Hepatocyte (in vitro differentiated cells): ENCODE data around the gene ATF7. TPM values are rescaled to one million over a fixed set of nuclear protein-coding genes. Genes with fewer than 3 reads are reported as not detected.

Experiments used
- DNase-seq: peaks from one replicate; pipeline ENCODE4 v3.0.0-alpha.2; 2016; ENCODE audit warnings: low spot score
- H2AFZ ChIP-seq: fragments of 200-600 bp; sonication (generic); 2 replicates; pipeline ENCODE4 v1.6.0; 2016; ENCODE audit warnings: antibody characterized with exemption, mild to moderate bottlenecking
- H3K27ac ChIP-seq: fragments of 200-600 bp; sonication (generic); 2 replicates; pipeline ENCODE4 v1.5.1; 2016; ENCODE audit warnings: mild to moderate bottlenecking
- H3K27me3 ChIP-seq: fragments of 200-600 bp; sonication (generic); 2 replicates; pipeline ENCODE4 v1.6.1; 2016
- H3K36me3 ChIP-seq: fragments of 200-600 bp; sonication (generic); replicated peaks from 2 replicates; pipeline ENCODE4 v1.5.1; 2016; ENCODE audit warnings: low read depth; ENCODE audit not compliant: insufficient read depth
- H3K4me1 ChIP-seq: fragments of 200-600 bp; sonication (generic); 2 replicates; pipeline ENCODE4 v1.5.1; 2016; ENCODE audit warnings: mild to moderate bottlenecking, moderate library complexity; ENCODE audit not compliant: insufficient read depth
- H3K4me2 ChIP-seq: fragments of 200-600 bp; sonication (generic); 2 replicates; pipeline ENCODE4 v1.6.0; 2016
- H3K4me3 ChIP-seq: fragments of 200-600 bp; sonication (generic); 2 replicates; pipeline ENCODE4 v1.5.1; 2016; ENCODE audit warnings: mild to moderate bottlenecking
- H3K79me2 ChIP-seq: fragments of 200-600 bp; sonication (generic); 2 replicates; pipeline ENCODE4 v1.6.0; 2017; ENCODE audit warnings: mild to moderate bottlenecking
- H3K9me2 ChIP-seq: fragments of 200-600 bp; sonication (generic); replicated peaks from 2 replicates; pipeline ENCODE4 v1.6.0; 2017; ENCODE audit warnings: mild to moderate bottlenecking; ENCODE audit not compliant: insufficient read depth
- H3K9me3 ChIP-seq: fragments of 200-600 bp; sonication (generic); 2 replicates; pipeline ENCODE4 v1.5.1; 2016; ENCODE audit warnings: low read depth, mild to moderate bottlenecking
- H4K20me1 ChIP-seq: fragments of 200-600 bp; sonication (generic); 2 replicates; pipeline ENCODE4 v1.6.0; 2016; ENCODE audit warnings: mild to moderate bottlenecking; ENCODE audit not compliant: insufficient read depth, poor library complexity, severe bottlenecking
- EZH2 ChIP-seq: fragments of 200-600 bp; sonication (generic); IDR thresholded peaks from 2 replicates; pipeline ENCODE4 v1.6.1; 2016; ENCODE audit warnings: antibody characterized with exemption, mild to moderate bottlenecking, borderline replicate concordance
- EZH2phosphoT487 ChIP-seq: fragments of 200-600 bp; sonication (generic); IDR thresholded peaks from one replicate; pipeline ENCODE4 v1.6.1; 2018; ENCODE audit warnings: antibody characterized with exemption, mild to moderate bottlenecking, low read depth, moderate library complexity; ENCODE audit not compliant: unreplicated experiment, severe bottlenecking
- WGBS: methylation state at CpG from one replicate; pipeline ENCODE4 v1.1.6; 2016; ENCODE audit warnings: low lambda C conversion rate; ENCODE audit errors: missing lambda C conversion rate; 5-methylcytosine and 5-hydroxymethylcytosine counted together
- polyA plus RNA-seq: library from polyadenylated mRNA; unstranded; fragments of >200 nt; fragmentation: Nextera tagmentation; extraction: Ambion mirVana; gene quantifications from 2 replicates; pipeline ENCODE4 v1.2.1, GENCODE V29; 2016
- total RNA-seq: library from RNA; depleted of rRNA; stranded (reverse); fragments of >200 nt; gene quantifications from 2 replicates; pipeline ENCODE4 v1.2.3, GENCODE V29; 2014
- TF ChIP-seq, protein P1 (sequence below): fragments of 200-600 bp; sonication (generic); IDR thresholded peaks from 2 replicates; pipeline ENCODE4 v1.5.1; 2016; ENCODE audit warnings: antibody characterized with exemption, mild to moderate bottlenecking; ENCODE audit not compliant: poor library complexity

Gene ATF7
- total and polyA plus RNA-seq, 2 experiments from 2014 or later: 17.8 to 19.2 TPM

GRCh38 chr12:53670308-53670707, 44.1 kb upstream of the ATF7 start:
- 94% methylated on average over 7 of the region's 7 CpGs for WGBS
- Histone ChIP-seq H3K79me2 (peaks cover 31% of the 10 kb centered on the region), H3K27ac (no peak overlapping the region), H2AFZ (no peak overlapping the region), H3K4me2 (no peak overlapping the region), H4K20me1 (no peaks in the 10 kb centered on the region), H3K4me1 (peaks cover 6% of the 10 kb centered on the region), H3K36me3 (no peaks in the 10 kb centered on the region), H3K27me3 (no peaks in the 10 kb centered on the region), H3K9me3 (no peaks in the 10 kb centered on the region), H3K4me3 (no peak overlapping the region), H3K9me2 (no peaks in the 10 kb centered on the region)
- DNase-seq: no peak
- TF ChIP-seq EZH2phosphoT487: no peak
- TF ChIP-seq, protein P1, sequence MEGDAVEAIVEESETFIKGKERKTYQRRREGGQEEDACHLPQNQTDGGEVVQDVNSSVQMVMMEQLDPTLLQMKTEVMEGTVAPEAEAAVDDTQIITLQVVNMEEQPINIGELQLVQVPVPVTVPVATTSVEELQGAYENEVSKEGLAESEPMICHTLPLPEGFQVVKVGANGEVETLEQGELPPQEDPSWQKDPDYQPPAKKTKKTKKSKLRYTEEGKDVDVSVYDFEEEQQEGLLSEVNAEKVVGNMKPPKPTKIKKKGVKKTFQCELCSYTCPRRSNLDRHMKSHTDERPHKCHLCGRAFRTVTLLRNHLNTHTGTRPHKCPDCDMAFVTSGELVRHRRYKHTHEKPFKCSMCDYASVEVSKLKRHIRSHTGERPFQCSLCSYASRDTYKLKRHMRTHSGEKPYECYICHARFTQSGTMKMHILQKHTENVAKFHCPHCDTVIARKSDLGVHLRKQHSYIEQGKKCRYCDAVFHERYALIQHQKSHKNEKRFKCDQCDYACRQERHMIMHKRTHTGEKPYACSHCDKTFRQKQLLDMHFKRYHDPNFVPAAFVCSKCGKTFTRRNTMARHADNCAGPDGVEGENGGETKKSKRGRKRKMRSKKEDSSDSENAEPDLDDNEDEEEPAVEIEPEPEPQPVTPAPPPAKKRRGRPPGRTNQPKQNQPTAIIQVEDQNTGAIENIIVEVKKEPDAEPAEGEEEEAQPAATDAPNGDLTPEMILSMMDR: no peak
- TF ChIP-seq EZH2: no peak

DNA sequence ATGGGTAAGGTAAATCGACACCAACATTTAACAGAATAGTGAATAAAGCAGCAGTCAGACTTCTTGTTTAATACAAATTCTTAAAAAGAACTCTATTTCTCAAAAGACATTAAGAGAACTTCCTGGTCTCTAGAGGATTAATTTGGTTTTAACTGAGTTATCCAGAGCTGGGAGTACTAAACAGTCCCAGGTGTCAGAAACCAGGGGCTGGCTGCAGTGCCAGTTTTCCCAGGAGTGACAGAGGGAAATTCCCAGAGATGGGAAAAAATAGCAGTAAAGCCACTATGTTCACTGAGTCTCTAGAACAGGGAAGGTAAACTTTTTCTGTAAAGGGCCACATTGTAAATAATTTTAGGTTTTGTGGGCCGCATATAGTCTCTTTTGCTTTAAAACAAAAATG, 40.9 kb upstream of the ATF7 start:
- no peaks in the 10 kb centered on the region for H3K9me3 ChIP-seq
- no peak for DNase-seq
- H3K36me3 ChIP-seq: no peaks in the 10 kb centered on the region
- no peaks in the 10 kb centered on the region for H3K27me3 ChIP-seq
- TF ChIP-seq, protein P1: no peak
- TF ChIP-seq EZH2: no peak
- no peak for TF ChIP-seq EZH2phosphoT487
- no peaks in the 10 kb centered on the region for H4K20me1 ChIP-seq
- no peaks in the 10 kb centered on the region for H3K4me1 ChIP-seq
- H3K9me2 ChIP-seq: no peaks in the 10 kb centered on the region
- H2AFZ ChIP-seq: no peak overlapping the region
- 98% methylated on average over 2 of the region's 2 CpGs for WGBS
- H3K79me2 ChIP-seq: peaks cover 9% of the 10 kb centered on the region
- no peak overlapping the region for H3K4me2 ChIP-seq
- H3K4me3 ChIP-seq: no peak overlapping the region
- no peak overlapping the region for H3K27ac ChIP-seq

DNA sequence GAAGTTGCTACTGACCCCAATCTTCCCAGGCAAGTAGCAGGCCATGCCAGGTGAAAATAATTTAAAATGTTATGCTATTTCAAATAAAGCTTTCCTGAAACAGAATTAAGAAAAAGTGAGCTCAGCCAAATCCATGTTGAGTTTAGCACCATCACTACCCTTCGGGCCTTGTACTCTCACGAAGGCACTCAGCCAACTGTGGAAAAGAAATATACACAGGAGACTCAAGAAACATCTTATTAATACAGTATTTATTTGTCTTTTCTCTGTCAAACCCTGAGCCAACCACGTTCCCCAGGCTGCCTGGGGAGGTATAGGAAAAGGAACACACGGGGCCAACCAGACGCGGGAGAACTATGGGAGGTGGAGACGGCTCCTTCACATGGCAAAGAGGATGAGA, 38.8 kb upstream of the ATF7 start:
- no peak for DNase-seq
- 91% methylated on average over 7 of the region's 7 CpGs for WGBS
- Histone ChIP-seq H3K9me2 (no peaks in the 10 kb centered on the region), H3K27me3 (no peaks in the 10 kb centered on the region), H3K9me3 (no peaks in the 10 kb centered on the region), H4K20me1 (no peaks in the 10 kb centered on the region), H2AFZ (no peak overlapping the region), H3K36me3 (no peaks in the 10 kb centered on the region), H3K27ac (peak overlapping the region; percentile 20), H3K4me1 (peaks cover 5% of the 10 kb centered on the region), H3K4me2 (no peak overlapping the region), H3K4me3 (no peak overlapping the region), H3K79me2 (no peaks in the 10 kb centered on the region)
- TF ChIP-seq, protein P1: no peak
- no peak for TF ChIP-seq EZH2phosphoT487
- TF ChIP-seq EZH2: no peak

GRCh38 chr12:53664191-53664590, 38.0 kb upstream of the ATF7 start:
- no peak overlapping the region for H3K27ac ChIP-seq
- WGBS: 99% methylated on average over 5 of the region's 5 CpGs
- TF ChIP-seq, protein P1: no peak
- TF ChIP-seq EZH2phosphoT487 (no peak), EZH2 (no peak)

More at GRCh38 chr12:53664191-53664590, 38.0 kb upstream of the ATF7 start:
- Histone ChIP-seq H3K27me3 (no peaks in the 10 kb centered on the region), H3K9me2 (no peaks in the 10 kb centered on the region), H3K4me3 (no peak overlapping the region), H4K20me1 (no peaks in the 10 kb centered on the region), H2AFZ (no peak overlapping the region), H3K36me3 (no peaks in the 10 kb centered on the region), H3K79me2 (no peaks in the 10 kb centered on the region), H3K4me1 (peaks cover 12% of the 10 kb centered on the region), H3K4me2 (no peak overlapping the region), H3K9me3 (no peaks in the 10 kb centered on the region)
- DNase-seq: no peak
